Sigmoid colon (tissue), 7 donors: Measurements from ENCODE around the gene XIRP2. TPM values are rescaled to one million over a fixed set of nuclear protein-coding genes. Genes with fewer than 3 reads are reported as not detected.

Experiments used
- DNase-seq: peaks from one replicate; pipeline ENCODE4 v3.0.0-alpha.2; 2019
- H3K27ac ChIP-seq, 4 donors: fragments of 200-600 bp; sonication (generic); one replicate each; pipeline ENCODE4 v1.5.1; 2016 to 2019; ENCODE audit warnings: mild to moderate bottlenecking in 1 of 4
- H3K27me3 ChIP-seq, 3 donors: fragments of 200-600 bp; sonication (generic); one replicate each; pipeline ENCODE4 v1.5.1; 2019; ENCODE audit warnings: mild to moderate bottlenecking in 1 of 3
- H3K36me3 ChIP-seq, 4 donors: fragments of 200-600 bp; sonication (generic); one replicate each; pipeline ENCODE4 v1.5.1; 2016 to 2019
- H3K4me1 ChIP-seq, 4 donors: fragments of 200-600 bp; sonication (generic); one replicate each; pipeline ENCODE4 v1.5.1; 2017 to 2019
- H3K4me3 ChIP-seq, 4 donors: fragments of 200-600 bp; sonication (generic); one replicate each; pipeline ENCODE4 v1.5.1; 2017 to 2019; ENCODE audit warnings: mild to moderate bottlenecking in 2 of 4, moderate library complexity in 1 of 4
- H3K9me3 ChIP-seq, 4 donors: fragments of 200-600 bp in 3 of 4; sonication (generic) in 3 of 4; one replicate each; pipeline versions ENCODE4 v1.5.1 to v1.6.1; 2013 to 2019
- EP300 ChIP-seq, 4 donors: sonication (generic); formaldehyde crosslinking; IDR thresholded peaks; one replicate each; pipeline ENCODE4 v1.6.1; 2017; ENCODE audit warnings: antibody characterized with exemption in 4 of 4
- POLR2A ChIP-seq, 2 donors: fragments of 450-650 bp; IDR thresholded peaks; one replicate each; pipeline ENCODE4 v1.6.1; 2016; ENCODE audit warnings: antibody characterized with exemption in 2 of 2, mild to moderate bottlenecking in 2 of 2, moderate library complexity in 2 of 2
- POLR2AphosphoS5 ChIP-seq, 4 donors: sonication (generic); formaldehyde crosslinking; IDR thresholded peaks; one replicate each; pipeline ENCODE4 v1.6.1; 2017; ENCODE audit warnings: antibody characterized with exemption in 4 of 4
- WGBS, 2 donors: extraction: QIAGEN DNeasy Blood & Tissue Kit; methylation state at CpG; one replicate each; pipeline ENCODE4 v1.1.7; 2013; 5-methylcytosine and 5-hydroxymethylcytosine counted together
- intact Hi-C: fragments of 100-400 bp; cut with DNase I; formaldehyde crosslinking; loops from one replicate; pipeline ENCODE4 v1.15.1; 2023
- polyA plus RNA-seq, 3 donors: library from polyadenylated mRNA; stranded (reverse); fragments of 200-250 nt; gene quantifications; one replicate each; pipeline ENCODE4 v1.2.3, GENCODE V29; 2013
- total RNA-seq, 4 donors: library from RNA; depleted of rRNA; stranded (reverse); fragments of >200 nt; gene quantifications; one replicate each; pipeline ENCODE4 v1.1.0, GENCODE V29; 2016
- TF ChIP-seq, protein P1 (sequence below), 4 experiments: fragments of 450-650 bp in 3 of 4; fragments of 200-600 bp in 1 of 4; IDR thresholded peaks; one replicate each; pipeline ENCODE4 v1.5.1; 2016 to 2019; ENCODE audit warnings: antibody characterized with exemption in 4 of 4, mild to moderate bottlenecking in 3 of 4, moderate library complexity in 2 of 4
- donor health status: healthy with polysubstance abuse.
- donor health status: Bipolar disorder and iron deficiency.
- donor health status: healthy.

XIRP2 gene
- total and polyA plus RNA-seq, 7 donors, result under 0.01 to 1.8 (median 0.20) TPM; not detected in 3

DNA sequence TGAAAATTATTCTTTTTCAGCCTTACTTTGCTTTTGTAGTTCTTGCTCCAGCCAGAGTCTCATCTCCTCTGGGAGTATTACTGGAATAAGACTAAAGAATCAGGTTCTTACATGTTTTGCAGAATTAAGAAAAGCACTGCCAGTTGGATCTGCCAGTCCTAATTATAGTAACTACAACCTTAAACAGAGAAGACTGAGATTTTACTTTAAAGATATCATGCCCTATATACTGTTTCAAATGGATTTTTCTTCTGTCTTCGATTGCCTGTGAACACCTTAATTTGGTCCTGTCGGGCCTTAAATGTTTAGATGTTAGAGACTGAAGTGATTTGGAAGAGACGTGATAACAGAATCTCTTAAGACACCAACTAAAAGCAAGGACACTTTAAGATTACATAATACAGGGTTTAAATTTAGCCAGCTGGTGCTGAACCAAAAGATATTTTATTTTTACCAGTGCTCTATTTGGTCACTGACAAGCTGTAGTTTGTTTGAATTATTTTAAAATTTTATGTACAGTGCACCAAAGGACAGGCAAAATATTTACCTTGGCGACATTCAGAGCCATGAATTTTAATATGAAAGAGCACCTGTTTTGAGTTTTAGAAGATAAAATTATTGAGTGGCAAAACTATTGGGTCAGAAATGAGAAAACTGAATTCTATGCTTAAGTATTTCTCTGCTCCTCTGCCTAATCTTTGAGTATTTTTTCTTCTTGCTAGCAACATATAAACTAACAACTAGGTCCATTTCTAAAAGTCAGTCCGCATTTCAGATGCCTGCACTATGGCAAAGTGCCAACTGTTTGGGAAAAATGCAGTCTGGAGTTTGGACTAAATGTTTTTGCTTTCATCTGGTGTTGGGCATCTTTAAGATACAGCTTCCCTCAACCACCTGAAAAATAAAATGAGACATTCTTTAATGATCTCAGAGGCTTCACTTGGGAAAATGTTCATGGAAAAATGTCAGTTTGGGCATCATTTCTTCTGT, 300.0 kb downstream of the XIRP2 start:
- TF ChIP-seq POLR2A (IDR thresholded peaks at IDR 0.05) (no peak), EP300 (IDR thresholded peaks at IDR 0.05) (no peak), POLR2AphosphoS5 (IDR thresholded peaks at IDR 0.05) (no peak)
- TF ChIP-seq, protein P1, sequence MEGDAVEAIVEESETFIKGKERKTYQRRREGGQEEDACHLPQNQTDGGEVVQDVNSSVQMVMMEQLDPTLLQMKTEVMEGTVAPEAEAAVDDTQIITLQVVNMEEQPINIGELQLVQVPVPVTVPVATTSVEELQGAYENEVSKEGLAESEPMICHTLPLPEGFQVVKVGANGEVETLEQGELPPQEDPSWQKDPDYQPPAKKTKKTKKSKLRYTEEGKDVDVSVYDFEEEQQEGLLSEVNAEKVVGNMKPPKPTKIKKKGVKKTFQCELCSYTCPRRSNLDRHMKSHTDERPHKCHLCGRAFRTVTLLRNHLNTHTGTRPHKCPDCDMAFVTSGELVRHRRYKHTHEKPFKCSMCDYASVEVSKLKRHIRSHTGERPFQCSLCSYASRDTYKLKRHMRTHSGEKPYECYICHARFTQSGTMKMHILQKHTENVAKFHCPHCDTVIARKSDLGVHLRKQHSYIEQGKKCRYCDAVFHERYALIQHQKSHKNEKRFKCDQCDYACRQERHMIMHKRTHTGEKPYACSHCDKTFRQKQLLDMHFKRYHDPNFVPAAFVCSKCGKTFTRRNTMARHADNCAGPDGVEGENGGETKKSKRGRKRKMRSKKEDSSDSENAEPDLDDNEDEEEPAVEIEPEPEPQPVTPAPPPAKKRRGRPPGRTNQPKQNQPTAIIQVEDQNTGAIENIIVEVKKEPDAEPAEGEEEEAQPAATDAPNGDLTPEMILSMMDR (IDR thresholded peaks at IDR 0.05), result no peak
- WGBS, 2 donors, result 48 to 69% methylated on average over 5 of the region's 5 CpGs
- Histone ChIP-seq H3K27me3 (no peaks in the 10 kb centered on the region), H3K9me3 (no peaks in the 10 kb centered on the region), H3K36me3 (no peaks in the 10 kb centered on the region), H3K4me1 (peaks cover 0 to 44% (median 37%) of the 10 kb centered on the region in 4 donors), H3K4me3 (no peak overlapping the region), H3K27ac (peak overlapping the region; percentile 46 to 63 (median 50))
- DNase-seq, result no peak
- intact Hi-C loops, result no loop called here

DNA sequence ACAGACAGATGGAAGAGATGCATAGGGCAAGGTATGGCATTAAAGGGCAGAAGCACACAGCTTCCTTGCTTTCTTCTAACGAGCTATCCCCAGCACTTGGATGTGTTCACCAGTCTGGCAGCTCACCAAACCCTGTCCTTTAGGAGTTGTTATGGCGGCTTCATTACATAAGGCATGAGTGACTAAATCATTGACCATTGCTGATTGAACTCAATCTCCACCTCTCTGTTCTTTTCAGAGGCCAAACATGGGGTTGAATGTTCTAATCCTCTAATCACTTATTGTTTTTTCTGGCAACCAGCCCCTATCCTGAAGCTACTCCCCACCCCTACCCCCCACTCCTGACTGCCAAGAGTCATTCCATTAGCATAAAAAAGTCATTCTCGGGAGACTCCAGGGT, 301.8 kb downstream of the XIRP2 start:
- TF ChIP-seq, protein P1 (IDR thresholded peaks at IDR 0.05), result no peak
- no peak for TF ChIP-seq POLR2AphosphoS5 (IDR thresholded peaks at IDR 0.05)
- no peak for TF ChIP-seq EP300 (IDR thresholded peaks at IDR 0.05)
- no peak for TF ChIP-seq POLR2A (IDR thresholded peaks at IDR 0.05)
- Histone ChIP-seq H3K27me3 (no peaks in the 10 kb centered on the region), H3K4me1 (peaks cover 0 to 44% (median 37%) of the 10 kb centered on the region in 4 donors), H3K4me3 (no peak overlapping the region), H3K36me3 (no peaks in the 10 kb centered on the region), H3K27ac (no peak overlapping the region), H3K9me3 (no peaks in the 10 kb centered on the region)
- intact Hi-C loops, result no loop called here
- WGBS, 2 donors, result 76 to 83% methylated on average over 3 of the region's 3 CpGs
- DNase-seq, result no peak

DNA sequence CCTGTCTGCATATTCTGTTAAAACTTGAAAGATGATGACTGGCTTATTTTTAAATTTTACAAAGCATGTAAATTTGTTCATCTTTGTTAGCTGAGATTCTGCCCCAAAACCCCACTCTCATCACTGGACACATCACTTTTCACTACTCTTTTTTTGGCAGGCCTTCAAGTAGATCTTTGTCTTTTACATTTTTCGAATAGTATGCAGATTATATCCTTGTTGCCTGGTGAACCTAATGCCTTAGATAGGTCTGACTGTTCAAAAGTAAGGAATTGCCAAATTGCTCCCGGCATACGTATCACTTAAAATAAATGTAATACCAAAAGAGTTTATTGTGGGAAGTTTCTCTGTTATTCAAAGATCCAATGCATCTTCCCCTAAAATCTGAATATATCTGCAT, 303.3 kb downstream of the XIRP2 start:
- H3K9me3 ChIP-seq, result no peaks in the 10 kb centered on the region
- H3K36me3 ChIP-seq, result no peaks in the 10 kb centered on the region
- 92% methylated on average over 3 of the region's 3 CpGs for WGBS, 2 donors
- H3K27me3 ChIP-seq, result no peaks in the 10 kb centered on the region
- no peak for DNase-seq
- intact Hi-C loops, result no loop called here
- no peak for TF ChIP-seq POLR2AphosphoS5 (IDR thresholded peaks at IDR 0.05)
- TF ChIP-seq, protein P1 (IDR thresholded peaks at IDR 0.05), result no peak
- peaks cover 0 to 45% (median 37%) of the 10 kb centered on the region in 4 donors for H3K4me1 ChIP-seq
- H3K27ac ChIP-seq, result no peak overlapping the region
- no peak overlapping the region for H3K4me3 ChIP-seq

DNA sequence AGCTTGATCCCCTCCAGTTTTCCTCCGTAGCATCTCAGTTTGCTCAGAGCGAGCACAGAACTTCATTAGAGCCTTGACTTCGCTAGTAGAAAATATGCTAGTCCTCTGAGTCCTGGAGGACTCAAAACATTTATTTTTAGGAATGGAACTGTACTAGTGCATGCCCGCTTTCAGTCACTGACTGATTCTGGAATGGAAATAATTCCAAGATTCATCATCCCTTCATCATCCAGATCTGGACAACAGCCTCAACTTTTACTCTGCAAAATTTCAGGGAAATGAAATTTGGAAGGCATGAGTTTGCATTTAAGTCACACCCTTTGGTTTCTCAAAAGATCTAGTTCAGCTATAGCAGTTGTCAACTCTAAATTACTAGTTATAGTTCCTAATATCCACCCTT, 304.6 kb downstream of the XIRP2 start:
- no peaks in the 10 kb centered on the region for H3K36me3 ChIP-seq
- WGBS, 2 donors, result 89 to 93% methylated on average over 4 of the region's 4 CpGs
- peaks cover 0 to 42% (median 36%) of the 10 kb centered on the region in 4 donors for H3K4me1 ChIP-seq
- intact Hi-C loops, result no loop called here
- TF ChIP-seq POLR2A (IDR thresholded peaks at IDR 0.05) (no peak), POLR2AphosphoS5 (IDR thresholded peaks at IDR 0.05) (no peak), EP300 (IDR thresholded peaks at IDR 0.05) (no peak)
- TF ChIP-seq, protein P1 (IDR thresholded peaks at IDR 0.05), result no peak
- H3K9me3 ChIP-seq, result no peaks in the 10 kb centered on the region
- no peaks in the 10 kb centered on the region for H3K27me3 ChIP-seq
- DNase-seq, result no peak
- H3K4me3 ChIP-seq, result no peak overlapping the region
- peak overlapping the region in 1 of 4 donors; percentile 49 for H3K27ac ChIP-seq
